Measurements from ENCODE around the gene NRP1. TPM values are rescaled to one million over a fixed set of nuclear protein-coding genes. Genes with fewer than 3 reads are reported as not detected.

Gene NRP1
- polyA plus RNA-seq, 3 donors from 2014 or later, result 0.15 to 1.2 (median 0.65) TPM

DNA sequence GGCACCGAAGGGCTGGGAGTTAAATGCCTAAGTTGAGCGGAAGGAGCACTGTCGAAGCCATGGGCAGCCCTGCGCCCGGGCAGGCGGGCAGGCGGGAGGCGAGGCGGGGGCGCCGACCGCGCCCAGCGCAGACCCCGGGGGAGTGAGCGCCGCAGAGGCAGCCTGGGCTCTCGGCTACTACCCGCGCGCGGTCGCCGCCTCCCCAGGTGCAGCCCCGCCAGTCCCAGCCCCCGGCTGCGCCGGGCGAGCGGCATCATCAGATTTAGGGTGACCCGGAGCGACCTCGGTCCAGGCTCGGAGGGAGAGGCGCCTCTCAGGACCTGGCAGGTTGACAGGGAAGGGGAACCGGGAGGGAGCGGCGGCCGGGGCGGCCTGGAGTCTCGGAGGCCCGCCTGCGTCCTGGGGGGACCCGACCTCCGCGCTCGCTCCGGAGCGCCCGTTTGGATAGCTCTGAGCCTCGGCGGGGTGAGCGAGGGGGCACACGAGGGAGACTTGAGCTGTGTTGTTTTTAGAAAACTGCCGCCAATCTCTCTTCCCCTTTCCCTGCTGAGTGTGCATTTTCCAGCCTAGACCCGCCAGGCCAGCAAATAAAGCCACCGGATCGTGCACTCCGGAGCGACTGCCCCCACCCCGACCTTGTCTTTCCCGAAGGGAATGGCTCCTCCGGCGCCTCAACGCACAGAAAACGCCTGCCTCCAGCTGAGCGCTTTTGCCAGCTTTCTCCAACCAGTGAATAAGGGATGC is 2.3 kb upstream of the NRP1 start:
- Mint-ChIP-seq H3K4me3 (peak overlapping the region; percentile 5 to 69 (median 37)), H3K36me3 (peaks cover 0 to 5% (median 2%) of the 10 kb centered on the region in 3 donors), H3K4me1 (peaks cover 14 to 25% of the 10 kb centered on the region in 2 donors), H3K9me3 (no peaks in the 10 kb centered on the region), H3K27ac (no peak overlapping the region), H3K27me3 (ENCODE audit: low read depth in 3 of 3) (peaks cover 13 to 28% (median 17%) of the 10 kb centered on the region in 3 donors)
- no peak for DNase-seq

DNA sequence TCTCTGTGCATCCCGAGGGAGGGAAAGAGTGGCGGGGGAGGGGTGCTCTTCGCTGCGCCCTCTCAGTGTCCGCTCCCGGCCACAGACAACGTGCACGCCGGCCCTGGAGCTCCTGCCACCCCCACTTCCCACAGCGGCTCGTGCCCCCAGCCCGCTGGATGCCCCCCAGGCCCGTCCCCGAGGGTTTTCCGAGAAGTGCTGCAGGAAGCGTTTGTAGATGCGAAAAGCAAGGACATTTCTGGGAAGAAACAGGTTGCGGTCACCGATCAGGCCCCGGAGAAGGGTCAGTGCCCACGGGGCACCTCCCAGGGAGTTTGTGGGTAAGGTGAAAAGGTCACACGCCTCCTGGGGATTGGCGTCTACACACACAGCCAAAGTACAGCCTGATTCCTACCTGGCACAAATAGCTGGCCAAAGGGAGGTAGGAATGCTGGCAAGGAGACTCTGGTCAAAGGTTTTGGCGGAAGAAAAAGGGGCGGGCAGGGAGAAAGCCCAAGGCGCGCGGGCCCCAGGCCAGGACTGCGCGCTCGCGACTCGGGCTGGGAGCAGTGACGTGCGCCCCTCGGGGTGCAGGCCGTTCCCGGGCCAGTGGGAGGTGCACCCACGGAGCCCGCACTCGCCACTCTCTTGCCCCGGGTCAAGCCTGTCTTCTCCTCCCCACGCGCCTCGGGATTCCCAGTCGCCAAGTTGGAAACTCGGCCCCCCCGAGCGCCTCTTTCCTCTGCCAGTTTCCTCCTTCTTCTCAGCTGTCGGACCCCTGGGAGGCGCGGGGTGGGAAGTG is 1.5 kb upstream of the NRP1 start:
- Mint-ChIP-seq H3K4me3 (peak overlapping the region in 3 of 5 donors; percentile 7 to 23 (median 14)), H3K36me3 (peaks cover 0 to 5% (median 2%) of the 10 kb centered on the region in 3 donors), H3K27ac (no peak overlapping the region), H3K27me3 (ENCODE audit: low read depth in 3 of 3) (peaks cover 16 to 34% (median 20%) of the 10 kb centered on the region in 3 donors), H3K4me1 (peaks cover 14 to 20% of the 10 kb centered on the region in 2 donors), H3K9me3 (no peaks in the 10 kb centered on the region)
- DNase-seq, result no peak

DNA sequence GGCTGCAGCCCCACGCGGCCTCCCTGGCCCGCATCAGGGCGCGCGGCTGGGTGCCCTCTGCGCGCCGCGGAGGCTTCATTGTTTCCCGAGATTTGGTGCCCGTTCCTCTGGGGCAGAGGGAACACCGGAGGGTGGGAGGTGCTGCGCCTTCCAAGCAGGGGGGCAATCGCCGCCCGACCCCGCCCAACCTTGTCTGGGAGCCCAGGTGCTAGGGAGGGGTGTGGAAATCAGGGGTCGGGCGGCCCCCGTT is 1.0 kb upstream of the NRP1 start:
- H3K36me3 Mint-ChIP-seq, result peaks cover 0 to 5% (median 2%) of the 10 kb centered on the region in 3 donors
- DNase-seq, result no peak
- no peak overlapping the region for H3K27ac Mint-ChIP-seq
- H3K27me3 Mint-ChIP-seq (ENCODE audit: low read depth in 3 of 3), result peaks cover 16 to 37% (median 22%) of the 10 kb centered on the region in 3 donors
- H3K4me1 Mint-ChIP-seq, result peaks cover 15 to 20% of the 10 kb centered on the region in 2 donors
- no peak overlapping the region for H3K4me3 Mint-ChIP-seq
- H3K9me3 Mint-ChIP-seq, result no peaks in the 10 kb centered on the region

DNA sequence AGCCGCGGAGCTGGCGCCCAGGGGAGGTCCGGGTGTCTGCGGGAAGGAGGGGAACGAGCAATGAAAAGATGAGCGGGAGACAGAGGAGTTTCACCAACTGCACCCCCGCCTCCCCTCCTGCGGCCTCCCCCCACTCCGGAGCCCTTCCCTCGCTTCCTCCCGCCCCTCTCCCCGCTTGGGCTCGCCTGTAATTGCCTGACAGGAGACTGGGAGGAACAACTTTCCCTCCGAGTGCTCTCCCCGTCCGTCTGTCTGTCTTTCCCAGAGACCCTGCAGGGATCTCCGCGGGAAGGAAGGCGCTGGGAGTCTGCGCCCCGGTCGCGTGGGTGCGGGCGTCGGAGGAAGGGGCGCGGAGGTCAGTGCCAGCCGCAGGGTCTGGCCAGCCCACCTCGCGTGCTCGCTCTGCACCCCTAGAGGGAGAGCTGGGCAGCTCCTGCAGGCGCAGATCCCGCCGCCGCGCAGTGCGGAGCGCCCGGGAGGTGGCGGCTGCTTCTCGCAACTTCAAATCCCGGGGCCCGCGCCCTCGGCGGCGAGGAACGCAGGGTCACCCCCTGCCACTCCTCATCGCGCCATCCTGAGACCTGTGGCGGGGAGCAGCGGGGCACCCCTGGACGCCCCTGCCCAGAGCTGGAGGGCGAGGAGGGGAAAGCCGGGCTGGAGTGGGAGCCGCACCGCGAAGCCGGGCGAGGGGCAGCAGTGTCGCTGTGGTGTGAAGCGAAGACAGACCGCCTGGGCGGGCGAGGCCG is 511 bp upstream of the NRP1 start:
- Mint-ChIP-seq H3K36me3 (peaks cover 0 to 5% (median 2%) of the 10 kb centered on the region in 3 donors), H3K4me1 (peaks cover 15 to 20% of the 10 kb centered on the region in 2 donors), H3K4me3 (peak overlapping the region; percentile 31 to 86 (median 77)), H3K9me3 (no peaks in the 10 kb centered on the region), H3K27me3 (ENCODE audit: low read depth in 3 of 3) (peaks cover 16 to 38% (median 23%) of the 10 kb centered on the region in 3 donors), H3K27ac (no peak overlapping the region)
- DNase-seq, result no peak

DNA sequence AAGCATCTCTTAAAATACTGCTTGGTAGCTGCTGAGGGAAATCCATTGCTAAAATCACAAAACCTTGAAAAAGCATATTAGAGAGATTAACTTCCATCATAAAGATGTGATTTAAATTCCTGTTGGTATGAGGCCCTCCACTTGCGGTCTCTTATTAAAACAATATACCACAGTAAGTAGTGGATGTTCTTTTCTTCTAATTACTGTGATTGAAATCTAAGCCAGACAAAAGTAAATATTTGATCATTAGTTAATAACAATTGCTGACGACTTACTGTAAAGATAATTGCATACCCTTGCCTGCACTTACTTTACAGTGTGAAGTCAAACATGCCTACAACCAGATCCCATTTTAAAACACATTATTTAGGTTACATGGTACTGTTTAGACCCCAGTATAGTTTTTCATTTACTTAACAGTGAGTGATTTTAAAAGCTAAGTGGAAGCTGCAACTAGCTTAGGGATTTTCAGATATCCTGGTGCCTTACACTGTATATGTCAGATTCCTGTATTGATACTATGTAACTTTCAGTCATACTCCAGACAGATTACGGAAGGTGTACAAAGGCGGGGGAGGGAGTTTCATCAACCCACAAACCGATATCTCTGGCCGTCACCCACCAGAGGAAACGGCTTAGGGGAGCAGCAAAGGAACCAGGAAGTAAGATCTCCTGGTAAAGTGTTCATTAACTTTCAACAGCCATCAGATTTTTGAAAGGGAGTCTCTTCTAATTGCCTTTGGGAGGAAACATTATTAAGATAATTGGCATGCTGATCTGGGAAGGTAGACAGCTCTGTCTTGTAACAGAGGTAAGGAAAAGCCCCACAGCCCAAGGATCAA is 986 bp downstream of the NRP1 start:
- DNase-seq, result peak; percentile 15 to 23 (median 18)
- peaks cover 0 to 2% (median 0%) of the 10 kb centered on the region in 3 donors for H3K36me3 Mint-ChIP-seq
- H3K27ac Mint-ChIP-seq, result peak overlapping the region in 1 of 6 donors; percentile 21
- peaks cover 15 to 20% of the 10 kb centered on the region in 2 donors for H3K4me1 Mint-ChIP-seq
- peak overlapping the region; percentile 77 to 86 (median 81) for H3K4me3 Mint-ChIP-seq
- no peaks in the 10 kb centered on the region for H3K9me3 Mint-ChIP-seq
- H3K27me3 Mint-ChIP-seq (ENCODE audit: low read depth in 3 of 3), result peaks cover 16 to 40% (median 22%) of the 10 kb centered on the region in 3 donors

DNA sequence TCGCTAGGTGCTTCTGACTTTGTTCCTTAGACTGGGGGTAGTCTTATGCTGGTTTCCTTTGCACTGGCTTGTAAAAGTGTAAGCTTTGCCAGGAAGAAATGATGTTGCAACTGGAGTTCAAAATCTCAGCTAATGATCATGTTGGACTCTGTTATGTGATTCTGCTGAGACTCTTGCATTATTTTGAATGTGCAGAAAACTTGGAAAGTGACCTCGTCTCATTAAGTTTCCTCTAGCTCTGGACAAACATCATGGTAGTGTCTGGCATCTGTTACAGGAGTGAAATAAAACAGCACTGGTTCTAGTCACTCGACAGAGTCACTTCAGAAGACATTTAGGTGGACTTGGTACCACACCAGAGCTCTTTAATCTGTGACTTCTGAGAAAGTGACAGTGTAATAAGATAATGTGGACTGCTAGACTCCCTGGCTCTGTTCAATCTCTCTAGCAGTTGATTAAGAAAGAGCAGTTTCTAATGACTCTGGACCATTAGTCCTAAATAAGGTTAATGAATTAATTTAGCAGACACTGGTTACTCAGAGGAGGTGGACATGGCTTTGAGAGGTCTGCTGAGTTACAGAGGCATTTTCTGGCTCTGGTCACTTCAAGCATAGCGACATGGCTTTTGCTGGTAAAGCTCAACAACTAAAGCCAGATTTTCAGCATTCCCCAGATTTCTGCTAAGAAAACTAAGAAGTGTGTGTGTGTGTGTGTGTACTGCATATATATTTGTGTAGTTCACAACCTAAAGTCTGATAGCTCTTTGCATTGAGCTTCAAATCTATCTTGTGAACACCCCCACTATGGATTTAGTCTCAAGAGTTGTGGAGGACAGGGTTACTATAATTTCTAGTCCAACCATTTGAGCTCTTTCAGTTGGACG is 2.0 kb downstream of the NRP1 start:
- peaks cover 17 to 36% (median 23%) of the 10 kb centered on the region in 3 donors for H3K27me3 Mint-ChIP-seq (ENCODE audit: low read depth in 3 of 3)
- no peak overlapping the region for H3K4me3 Mint-ChIP-seq
- peaks cover 0 to 2% (median 0%) of the 10 kb centered on the region in 3 donors for H3K36me3 Mint-ChIP-seq
- no peak for DNase-seq
- H3K27ac Mint-ChIP-seq, result no peak overlapping the region
- peaks cover 15 to 19% of the 10 kb centered on the region in 2 donors for H3K4me1 Mint-ChIP-seq
- no peaks in the 10 kb centered on the region for H3K9me3 Mint-ChIP-seq

DNA sequence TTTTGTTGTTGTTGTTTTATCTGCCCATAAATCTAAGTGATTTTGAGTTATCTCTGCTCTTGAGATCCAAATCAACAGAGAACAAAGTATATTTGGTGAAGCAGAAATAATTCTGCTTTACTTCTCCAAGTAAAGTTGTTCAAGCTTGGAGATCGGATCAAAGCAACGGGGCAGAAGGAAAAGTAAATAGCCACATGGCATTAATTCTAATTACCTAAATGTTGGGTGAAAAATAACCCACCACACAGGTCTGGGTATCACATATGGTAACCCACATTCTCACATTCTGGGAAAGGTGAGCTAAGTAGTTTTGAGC is 3.1 kb downstream of the NRP1 start:
- H3K27me3 Mint-ChIP-seq (ENCODE audit: low read depth in 3 of 3), result peaks cover 12 to 32% (median 18%) of the 10 kb centered on the region in 3 donors
- no peak for DNase-seq
- H3K4me1 Mint-ChIP-seq, result peaks cover 13 to 14% of the 10 kb centered on the region in 2 donors
- H3K36me3 Mint-ChIP-seq, result no peaks in the 10 kb centered on the region
- H3K4me3 Mint-ChIP-seq, result no peak overlapping the region
- no peak overlapping the region for H3K27ac Mint-ChIP-seq
- H3K9me3 Mint-ChIP-seq, result no peaks in the 10 kb centered on the region

DNA sequence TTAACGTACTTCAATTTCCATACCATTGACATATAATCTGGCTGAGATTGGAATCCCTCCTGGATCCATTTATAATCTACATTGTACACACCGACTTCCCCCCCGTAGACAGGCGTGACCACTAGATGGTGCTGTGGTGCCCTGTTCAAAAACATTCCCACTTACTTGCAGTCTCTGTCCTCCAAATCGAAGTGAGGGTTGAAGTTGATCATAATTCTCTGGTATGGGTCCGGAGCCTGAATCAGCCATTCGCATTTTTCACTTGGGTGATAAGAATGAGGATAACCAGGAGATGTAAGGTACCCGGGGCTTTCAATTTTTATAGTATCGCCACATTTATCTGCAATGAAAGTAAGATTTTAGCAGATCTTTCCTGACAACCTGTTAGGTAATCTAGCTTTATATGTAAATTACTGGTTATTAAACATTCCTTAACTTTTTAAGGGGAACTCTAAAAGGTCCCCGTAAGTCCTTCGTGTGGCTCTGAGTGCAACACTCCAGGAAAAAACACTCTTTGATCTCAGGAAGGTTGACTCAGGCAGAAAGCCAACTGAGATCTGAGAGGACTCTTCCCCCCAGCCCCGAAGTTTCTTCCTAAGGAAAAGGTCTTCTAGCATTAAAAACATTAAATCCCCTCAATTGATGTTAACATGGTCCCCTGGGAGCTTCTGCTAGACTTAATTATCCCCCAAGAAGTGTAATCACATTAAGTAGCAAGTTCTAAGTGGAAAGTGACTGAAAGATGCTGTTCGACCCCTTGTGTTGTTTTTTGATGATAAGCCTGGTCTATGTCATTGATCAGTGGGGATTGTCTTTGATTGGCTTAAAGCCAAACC is 3.7 kb downstream of the NRP1 start:
- no peak overlapping the region for H3K4me3 Mint-ChIP-seq
- peak; percentile 55 to 66 (median 61) for DNase-seq
- H3K36me3 Mint-ChIP-seq, result no peaks in the 10 kb centered on the region
- peaks cover 12 to 32% (median 18%) of the 10 kb centered on the region in 3 donors for H3K27me3 Mint-ChIP-seq (ENCODE audit: low read depth in 3 of 3)
- no peak overlapping the region for H3K27ac Mint-ChIP-seq
- H3K9me3 Mint-ChIP-seq, result no peaks in the 10 kb centered on the region
- peaks cover 13 to 14% of the 10 kb centered on the region in 2 donors for H3K4me1 Mint-ChIP-seq

DNA sequence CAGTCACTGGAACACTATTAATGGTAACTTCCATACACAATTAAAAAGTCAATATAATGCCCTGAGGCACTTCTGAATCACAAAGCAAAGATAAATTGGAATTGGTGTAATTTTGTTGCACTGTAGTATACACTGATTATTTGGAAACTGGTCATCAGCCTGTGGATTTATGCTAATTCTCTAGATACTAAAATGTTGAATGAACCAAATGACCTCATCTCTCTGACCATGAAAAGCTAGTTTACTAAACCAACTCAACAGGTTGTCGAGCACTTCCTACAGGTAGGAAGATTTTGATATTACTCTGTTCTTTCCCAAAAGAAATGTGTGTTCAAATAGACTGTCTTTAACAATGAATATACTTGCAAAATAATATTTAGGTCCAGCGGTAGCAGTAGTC is 5.3 kb downstream of the NRP1 start:
- DNase-seq, result no peak
- H3K27me3 Mint-ChIP-seq (ENCODE audit: low read depth in 3 of 3), result peaks cover 12 to 32% (median 14%) of the 10 kb centered on the region in 3 donors
- no peak overlapping the region for H3K27ac Mint-ChIP-seq
- H3K36me3 Mint-ChIP-seq, result no peaks in the 10 kb centered on the region
- no peak overlapping the region for H3K4me3 Mint-ChIP-seq
- H3K9me3 Mint-ChIP-seq, result no peaks in the 10 kb centered on the region
- H3K4me1 Mint-ChIP-seq, result peaks cover 8 to 14% of the 10 kb centered on the region in 2 donors

DNA sequence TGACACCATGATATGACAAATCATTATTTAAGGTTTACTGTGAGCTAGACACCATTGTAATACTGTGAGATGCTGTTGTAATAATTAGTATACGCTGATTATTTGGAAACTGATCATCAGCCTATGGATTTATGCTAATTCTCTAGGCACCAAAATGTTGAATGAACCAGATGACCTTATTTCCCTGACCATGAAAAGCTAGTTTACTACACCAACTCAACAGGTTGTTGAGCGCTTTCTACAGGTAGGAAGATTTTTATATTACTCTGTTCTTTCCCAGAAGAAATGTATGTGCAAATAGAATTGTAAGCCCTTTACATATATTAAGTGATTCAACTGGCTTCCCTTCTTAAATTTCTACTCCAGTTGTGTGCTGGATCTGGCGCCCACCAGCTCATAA is 6.2 kb downstream of the NRP1 start:
- Mint-ChIP-seq H3K36me3 (no peaks in the 10 kb centered on the region), H3K27ac (no peak overlapping the region), H3K4me1 (peaks cover 1 to 4% of the 10 kb centered on the region in 2 donors), H3K9me3 (no peaks in the 10 kb centered on the region), H3K27me3 (ENCODE audit: low read depth in 3 of 3) (peaks cover 7 to 24% (median 11%) of the 10 kb centered on the region in 3 donors), H3K4me3 (no peak overlapping the region)
- no peak for DNase-seq

DNA sequence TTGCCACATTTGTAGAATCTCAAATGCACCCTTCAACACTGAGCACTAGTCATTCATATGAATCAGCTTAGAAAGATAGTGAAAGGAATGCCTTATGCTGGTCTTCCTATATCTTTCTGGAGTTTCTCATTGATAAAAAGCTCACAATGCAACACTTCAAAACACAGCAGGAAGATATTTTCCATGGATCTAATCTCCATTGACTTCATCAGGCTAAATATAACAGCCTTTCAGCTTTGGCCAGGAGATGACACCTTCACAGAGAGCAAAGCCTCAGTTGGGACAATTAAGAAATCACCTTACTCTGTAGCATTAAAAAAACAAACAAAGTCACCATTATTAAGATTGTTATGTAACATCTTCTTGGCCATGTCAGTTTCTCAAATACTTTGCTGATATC is 6.7 kb downstream of the NRP1 start:
- H3K9me3 Mint-ChIP-seq, result no peaks in the 10 kb centered on the region
- H3K4me1 Mint-ChIP-seq, result peaks cover 0 to 1% of the 10 kb centered on the region in 2 donors
- peaks cover 7 to 19% (median 8%) of the 10 kb centered on the region in 3 donors for H3K27me3 Mint-ChIP-seq (ENCODE audit: low read depth in 3 of 3)
- no peak overlapping the region for H3K27ac Mint-ChIP-seq
- no peak for DNase-seq
- H3K4me3 Mint-ChIP-seq, result no peak overlapping the region
- H3K36me3 Mint-ChIP-seq, result no peaks in the 10 kb centered on the region

DNA sequence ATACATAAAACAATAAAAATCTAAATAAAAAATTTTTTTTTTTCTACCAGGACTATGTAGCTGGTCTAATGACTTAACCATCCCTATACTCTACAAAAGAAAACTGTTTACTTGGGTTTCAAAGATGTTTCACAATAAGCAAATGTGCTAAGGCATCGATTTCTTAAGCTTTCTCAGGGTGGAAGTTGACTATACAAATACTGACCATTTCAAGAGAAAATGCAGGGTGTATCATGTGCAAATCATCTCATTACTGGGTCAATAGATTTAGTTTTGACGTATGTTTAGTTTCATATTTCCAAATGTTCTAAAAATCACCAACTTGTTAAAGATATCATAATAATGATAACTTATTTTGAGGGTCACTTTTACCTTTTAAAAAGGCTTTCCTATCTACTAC is 7.5 kb downstream of the NRP1 start:
- DNase-seq, result no peak
- Mint-ChIP-seq H3K9me3 (no peaks in the 10 kb centered on the region), H3K36me3 (no peaks in the 10 kb centered on the region), H3K27ac (no peak overlapping the region), H3K4me3 (no peak overlapping the region), H3K4me1 (peaks cover 0 to 1% of the 10 kb centered on the region in 2 donors), H3K27me3 (ENCODE audit: low read depth in 3 of 3) (peaks cover 7 to 16% (median 8%) of the 10 kb centered on the region in 3 donors)
